Liver (tissue), 9 donors: Measurements from ENCODE around the gene CD82. TPM values are rescaled to one million over a fixed set of nuclear protein-coding genes. Genes with fewer than 3 reads are reported as not detected.
A peak's percentile ranks its signal among the peaks of the same experiment; 100 is the strongest.

Experiments used
- DNase-seq: peaks from one replicate; pipeline ENCODE4 v3.0.0-alpha.2; 2017; ENCODE audit warnings: low spot score
- H3K27ac ChIP-seq, 2 donors: one replicate each; pipeline ENCODE4 v1.7.0; 2013; ENCODE audit warnings: inconsistent platforms in 2 of 2, low read length in 2 of 2, control low read depth in 1 of 2, low read depth in 1 of 2, mild to moderate bottlenecking in 1 of 2
- H3K27me3 ChIP-seq, 4 donors: one replicate each; pipeline versions ENCODE4 v1.6.1 to v1.7.0; 2013; ENCODE audit warnings: low read length in 3 of 4, inconsistent platforms in 1 of 4, mild to moderate bottlenecking in 1 of 4, moderate library complexity in 1 of 4; ENCODE audit not compliant: control insufficient read depth in 4 of 4, insufficient read depth in 4 of 4
- H3K36me3 ChIP-seq, 4 donors: one replicate each; pipeline versions ENCODE4 v1.6.1 to v1.7.0; 2013; ENCODE audit warnings: low read length in 3 of 4, mild to moderate bottlenecking in 3 of 4, low read depth in 1 of 4, moderate library complexity in 1 of 4; ENCODE audit not compliant: control insufficient read depth in 4 of 4, insufficient read depth in 3 of 4
- H3K4me1 ChIP-seq, 4 donors: one replicate each; pipeline versions ENCODE4 v1.6.1 to v1.7.0; 2013; ENCODE audit warnings: low read length in 3 of 4, mild to moderate bottlenecking in 3 of 4, moderate library complexity in 1 of 4; ENCODE audit not compliant: control insufficient read depth in 4 of 4, insufficient read depth in 4 of 4
- H3K4me3 ChIP-seq, 3 donors: one replicate each; pipeline versions ENCODE4 v1.6.1 to v1.7.0; 2013; ENCODE audit warnings: low read length in 3 of 3, control low read depth in 1 of 3, low read depth in 1 of 3, mild to moderate bottlenecking in 1 of 3
- H3K9ac ChIP-seq, 2 donors: one replicate each; pipeline ENCODE4 v1.7.0; 2013; ENCODE audit warnings: low read length in 2 of 2, mild to moderate bottlenecking in 2 of 2, moderate library complexity in 2 of 2, control low read depth in 1 of 2, low read depth in 1 of 2
- H3K9me3 ChIP-seq, 4 donors: one replicate each; pipeline versions ENCODE4 v1.6.1 to v1.7.0; 2013; ENCODE audit warnings: low read length in 3 of 4; ENCODE audit not compliant: control insufficient read depth in 4 of 4
- ATF3 ChIP-seq: IDR thresholded peaks from 2 replicates; pipeline ENCODE4 v1.6.1; 2016; ENCODE audit warnings: antibody characterized with exemption
- CTCF ChIP-seq: fragments of 150-350 bp; IDR thresholded peaks from 2 replicates; pipeline ENCODE4 v1.5.1; 2017; ENCODE audit warnings: improper control_type of control experiment, low read depth, low read length; ENCODE audit not compliant: missing input control
- EGR1 ChIP-seq, 2 donors: IDR thresholded peaks; 2 replicates each; pipeline ENCODE4 v1.6.1; 2016 to 2018; ENCODE audit warnings: antibody characterized with exemption in 2 of 2, low read depth in 2 of 2
- FOXA2 ChIP-seq: IDR thresholded peaks from 2 replicates; pipeline ENCODE4 v1.6.1; 2016; ENCODE audit warnings: antibody characterized with exemption
- GABPA ChIP-seq, 2 donors: IDR thresholded peaks in 1 of 2; conservative IDR thresholded peaks in 1 of 2; 2 replicates each; pipeline ENCODE4 v1.6.1; 2016; ENCODE audit warnings: antibody characterized with exemption in 2 of 2, mild to moderate bottlenecking in 1 of 2, moderate library complexity in 1 of 2
- HNF4A ChIP-seq, 2 donors: conservative IDR thresholded peaks; 2 replicates each; pipeline ENCODE4 v1.6.1; 2016; ENCODE audit warnings: antibody characterized with exemption in 2 of 2, mild to moderate bottlenecking in 2 of 2
- HNF4G ChIP-seq: IDR thresholded peaks from 2 replicates; pipeline ENCODE4 v1.6.1; 2016; ENCODE audit warnings: antibody characterized with exemption
- JUND ChIP-seq, 2 donors: IDR thresholded peaks; 2 replicates each; pipeline ENCODE4 v1.6.1; 2016; ENCODE audit warnings: antibody characterized with exemption in 2 of 2
- NR2F2 ChIP-seq: IDR thresholded peaks from 2 replicates; pipeline ENCODE4 v1.6.1; 2016; ENCODE audit warnings: antibody characterized with exemption
- RAD21 ChIP-seq, 2 donors: IDR thresholded peaks; 2 replicates each; pipeline ENCODE4 v1.6.1; 2016; ENCODE audit warnings: antibody characterized with exemption in 2 of 2, mild to moderate bottlenecking in 2 of 2
- RXRA ChIP-seq, 2 donors: IDR thresholded peaks; 2 replicates each; pipeline ENCODE4 v1.6.1; 2017 to 2018; ENCODE audit warnings: antibody characterized with exemption in 2 of 2, mild to moderate bottlenecking in 1 of 2
- SP1 ChIP-seq: IDR thresholded peaks from 2 replicates; pipeline ENCODE4 v1.6.1; 2018; ENCODE audit warnings: antibody characterized with exemption, mild to moderate bottlenecking
- ZBTB33 ChIP-seq: IDR thresholded peaks from 2 replicates; pipeline ENCODE4 v1.6.1; 2016; ENCODE audit warnings: antibody characterized with exemption
- WGBS: extraction: QIAGEN DNeasy Blood & Tissue Kit; methylation state at CpG from one replicate; pipeline ENCODE4 v1.1.7; 2013; 5-methylcytosine and 5-hydroxymethylcytosine counted together
- polyA plus RNA-seq, 2 donors: library from polyadenylated mRNA; stranded (reverse) in 1 of 2; unstranded in 1 of 2; fragments of 200-250 nt in 1 of 2; fragments of >200 nt in 1 of 2; fragmentation: Nextera tagmentation in 1 of 2; extraction: Ambion mirVana in 1 of 2; gene quantifications; one replicate each; pipeline versions ENCODE4 v1.2.1 to v1.2.3, GENCODE V29; 2013 to 2015
- total RNA-seq, 2 donors: library from RNA; depleted of rRNA; stranded (reverse); fragments of >200 nt; gene quantifications; one replicate each; pipeline ENCODE4 v1.2.3, GENCODE V29; 2014
- donor health status: healthy.
- donor health status: healthy.
- donor health status: healthy.
- donor health status: healthy.
- donor health status: healthy.

Gene CD82
- total and polyA plus RNA-seq, 4 donors = 27.4 to 82.6 (median 47.8) TPM

- TF ChIP-seq ATF3 (no peak), RXRA (IDR thresholded peaks at IDR 0.05) (no peak), ZBTB33 (no peak), GABPA (IDR thresholded peaks at IDR 0.05 in 1 of 2, conservative IDR thresholded peaks at IDR 0.05 in 1 of 2) (no peak)
These were observed 49.7 kb downstream of the CD82 start (continued) for GRCh38 chr11:44615041-44615755.

- Histone ChIP-seq H3K4me3 (no peak overlapping the region), H3K9ac (no peak overlapping the region), H3K9me3 (no peaks in the 10 kb centered on the region), H3K36me3 (peaks cover 0 to 3% (median 1%) of the 10 kb centered on the region in 4 donors), H3K4me1 (peaks cover 11 to 42% (median 37%) of the 10 kb centered on the region in 4 donors), H3K27ac (no peak overlapping the region), H3K27me3 (no peaks in the 10 kb centered on the region)
- WGBS = 82% methylated on average over 14 of the region's 14 CpGs
- TF ChIP-seq RAD21 (IDR thresholded peaks at IDR 0.05) (no peak), HNF4A (conservative IDR thresholded peaks at IDR 0.05) (peak; percentile 53 to 74), HNF4G (no peak), FOXA2 (no peak), SP1 (peak; percentile 42), GABPA (IDR thresholded peaks at IDR 0.05 in 1 of 2, conservative IDR thresholded peaks at IDR 0.05 in 1 of 2) (no peak), JUND (IDR thresholded peaks at IDR 0.05) (no peak), ZBTB33 (no peak), CTCF (no peak), EGR1 (IDR thresholded peaks at IDR 0.05; ENCODE audit: low read depth in 2 of 2) (no peak), NR2F2 (no peak), RXRA (IDR thresholded peaks at IDR 0.05) (peak; percentile 30 to 60), ATF3 (no peak)
- DNase-seq = no peak
These were observed 50.7 kb downstream of the CD82 start for GRCh38 chr11:44615913-44616791.
